Right kidney (tissue), 1 donor: ENCODE data around the gene CHPF.

Source experiments
- DNase-seq: peaks from one replicate; pipeline ENCODE4 v3.0.0-alpha.2; 2016

CHPF gene

DNA sequence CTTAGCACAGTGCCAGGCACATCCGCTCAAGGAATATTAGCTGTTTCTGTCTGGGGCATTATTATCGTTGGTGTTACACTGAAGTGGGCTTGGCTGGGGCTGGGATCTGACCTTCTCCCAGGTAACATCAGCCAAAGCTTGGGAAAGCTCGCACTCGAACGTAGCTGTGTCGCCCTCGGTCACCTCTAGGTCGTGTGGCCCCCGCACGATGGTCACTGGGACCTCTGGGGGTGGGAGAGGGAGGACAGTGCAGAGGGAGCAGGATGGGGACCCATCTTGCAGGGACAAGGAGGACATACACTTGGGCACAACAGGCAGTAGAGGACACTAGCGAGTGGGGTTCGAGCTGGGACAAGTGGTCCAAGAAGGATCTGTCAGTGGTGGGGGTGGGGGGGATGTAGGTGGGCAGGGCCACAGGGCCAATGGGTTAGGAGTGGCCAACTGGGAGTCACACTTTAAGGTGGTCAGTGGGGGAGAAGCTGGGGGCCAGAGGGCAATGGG is 9.9 kb upstream of the CHPF start:
- DNase-seq: no peak

DNA sequence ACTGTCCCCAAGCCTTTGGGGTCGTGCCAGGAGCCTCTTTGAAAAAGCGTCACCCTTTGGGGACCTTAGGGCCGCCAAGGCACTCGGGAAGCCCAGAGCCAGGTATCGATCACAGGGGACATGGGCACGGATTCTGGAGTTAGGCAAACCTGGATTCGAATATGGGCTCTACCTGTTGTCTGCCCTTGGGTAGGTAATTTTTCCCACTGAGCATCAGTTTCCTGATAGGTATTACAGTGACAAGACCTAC is 9.5 kb upstream of the CHPF start:
- no peak for DNase-seq

DNA sequence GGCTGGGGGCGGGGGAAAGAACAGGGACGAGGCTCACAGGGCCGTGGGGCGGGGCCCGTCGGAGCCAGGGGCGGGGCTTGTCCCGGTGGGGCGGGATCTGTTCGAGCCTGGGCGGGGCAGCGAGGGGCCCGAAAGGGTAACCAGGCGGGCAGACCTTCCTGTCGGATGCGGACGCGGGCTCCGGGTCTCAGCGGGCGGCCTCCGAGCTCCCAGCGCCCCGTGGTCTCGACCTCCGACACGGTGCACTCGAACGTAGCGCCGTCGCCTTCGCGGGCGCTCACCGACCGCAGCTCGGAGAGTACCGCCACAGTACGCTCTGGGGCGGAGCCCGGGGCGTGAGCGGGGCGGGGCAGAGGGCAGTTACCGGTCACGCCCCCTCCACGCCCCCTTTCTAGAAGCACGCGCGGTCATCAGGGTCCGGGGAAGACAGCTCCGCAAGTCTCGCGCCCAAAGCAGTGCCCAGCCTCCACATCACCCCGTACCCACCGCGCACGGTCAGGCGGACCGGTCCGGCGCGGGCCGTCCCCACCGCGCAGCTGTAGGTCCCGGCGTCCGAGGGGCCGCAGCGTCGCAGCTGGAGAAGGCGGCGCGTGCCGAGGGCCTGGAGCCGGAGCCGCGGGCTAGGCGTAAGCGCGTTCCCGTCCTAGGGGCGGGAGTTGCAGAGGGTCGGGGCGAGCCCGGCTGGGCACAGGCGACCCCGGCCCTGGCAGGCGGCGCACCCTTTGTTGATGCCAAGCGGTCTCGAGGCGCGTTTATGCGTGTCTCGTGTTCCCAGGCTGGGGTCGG is 9.0 kb upstream of the CHPF start:
- DNase-seq: peak; percentile 99

DNA sequence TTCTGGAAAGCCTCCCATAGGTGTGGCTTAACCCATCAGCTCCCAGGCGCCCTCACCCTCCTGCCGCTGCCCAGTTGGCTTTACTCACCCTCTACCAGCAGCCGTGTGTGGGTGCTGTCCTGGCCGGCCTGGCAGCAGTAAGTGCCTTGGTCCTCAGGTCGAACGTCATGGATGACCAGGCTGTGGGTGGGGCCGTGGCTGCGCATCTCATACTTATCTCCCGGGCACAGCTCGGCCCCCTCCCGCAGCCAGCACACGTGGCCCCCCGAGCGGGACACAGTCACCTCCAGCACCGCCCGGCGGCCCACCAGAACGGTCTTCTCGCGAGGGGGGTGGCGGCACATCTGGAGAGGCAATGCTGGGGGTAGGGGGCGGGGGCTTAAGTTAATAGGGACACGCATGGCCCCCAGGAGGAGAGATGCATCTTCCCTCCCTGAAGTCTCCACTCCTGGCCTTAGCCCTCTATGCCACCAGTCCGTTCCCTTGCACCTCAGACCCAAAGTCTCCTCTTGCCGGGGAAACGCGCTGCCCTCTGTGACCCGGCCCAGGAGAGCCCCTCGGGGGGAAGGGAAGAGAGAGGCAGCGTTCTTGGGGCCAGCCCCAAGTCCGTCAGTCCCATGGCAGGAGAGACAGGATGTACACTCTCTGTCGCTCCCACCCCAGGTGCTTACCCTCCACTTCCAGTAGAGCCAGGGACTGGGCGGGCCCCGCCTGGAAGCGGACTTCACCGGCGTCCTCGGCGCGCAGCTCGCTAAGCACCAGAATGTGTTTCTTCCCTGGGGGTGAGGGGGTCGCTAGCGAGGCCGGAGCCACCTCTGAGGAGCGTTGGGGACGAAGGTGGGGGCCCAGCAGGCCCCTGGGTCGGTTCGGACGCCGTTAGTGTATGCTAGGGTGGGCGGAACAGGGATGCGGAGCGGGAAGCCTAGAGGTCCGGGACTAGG is 8.1 kb upstream of the CHPF start:
- peak; percentile 81 for DNase-seq

DNA sequence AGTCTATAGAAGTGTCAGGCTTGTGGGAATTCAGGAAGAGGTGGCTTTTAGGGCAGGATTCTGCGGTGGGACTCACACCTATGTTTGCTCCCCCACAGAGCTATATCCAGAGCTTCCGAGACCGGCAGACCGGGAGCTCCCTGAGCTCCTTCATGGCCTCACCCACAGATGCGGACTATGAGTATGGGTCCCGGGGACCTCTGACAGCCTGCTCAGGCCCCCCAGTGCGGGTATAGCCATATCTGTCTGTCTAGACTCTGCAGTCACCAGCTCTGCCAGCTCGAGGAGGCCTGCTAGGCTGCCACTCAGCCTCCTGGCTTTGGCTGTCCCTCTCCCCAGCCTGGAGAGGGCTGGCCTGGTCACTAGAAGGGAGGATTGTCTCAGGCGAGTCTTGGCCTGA is 6.0 kb upstream of the CHPF start:
- DNase-seq: no peak

DNA sequence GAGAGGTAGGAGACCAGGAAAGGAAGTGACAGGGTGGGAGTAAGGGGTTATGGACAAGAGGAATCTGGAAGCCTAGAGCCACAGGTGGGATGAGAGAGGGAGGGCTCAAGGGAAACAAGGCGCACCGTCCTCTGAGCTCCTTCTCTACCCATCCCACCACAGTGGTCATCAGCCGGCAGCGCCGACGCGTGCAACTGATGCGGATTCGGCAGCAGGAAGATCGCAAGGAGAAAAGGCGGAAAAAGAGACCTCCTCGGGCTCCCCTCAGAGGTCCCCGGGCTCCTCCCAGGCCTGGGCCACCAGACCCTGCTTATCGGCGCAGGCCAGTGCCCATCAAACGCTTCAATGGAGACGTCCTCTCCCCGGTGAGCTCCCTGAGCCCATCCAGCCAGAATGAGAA is 5.4 kb upstream of the CHPF start:
- DNase-seq: no peak

DNA sequence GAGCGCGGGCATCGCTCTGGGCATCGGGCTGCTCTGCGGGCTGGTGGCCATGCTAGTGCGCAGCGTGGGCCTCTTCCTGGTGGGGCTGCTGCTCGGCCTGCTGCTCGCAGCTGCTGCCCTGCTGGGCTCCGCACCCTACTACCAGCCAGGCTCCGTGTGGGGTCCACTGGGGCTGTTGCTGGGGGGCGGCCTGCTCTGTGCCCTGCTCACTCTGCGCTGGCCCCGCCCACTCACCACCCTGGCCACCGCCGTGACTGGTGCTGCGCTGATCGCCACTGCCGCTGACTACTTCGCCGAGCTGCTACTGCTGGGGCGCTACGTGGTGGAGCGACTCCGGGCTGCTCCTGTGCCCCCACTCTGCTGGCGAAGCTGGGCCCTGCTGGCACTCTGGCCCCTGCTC is 4.0 kb upstream of the CHPF start:
- DNase-seq: no peak

DNA sequence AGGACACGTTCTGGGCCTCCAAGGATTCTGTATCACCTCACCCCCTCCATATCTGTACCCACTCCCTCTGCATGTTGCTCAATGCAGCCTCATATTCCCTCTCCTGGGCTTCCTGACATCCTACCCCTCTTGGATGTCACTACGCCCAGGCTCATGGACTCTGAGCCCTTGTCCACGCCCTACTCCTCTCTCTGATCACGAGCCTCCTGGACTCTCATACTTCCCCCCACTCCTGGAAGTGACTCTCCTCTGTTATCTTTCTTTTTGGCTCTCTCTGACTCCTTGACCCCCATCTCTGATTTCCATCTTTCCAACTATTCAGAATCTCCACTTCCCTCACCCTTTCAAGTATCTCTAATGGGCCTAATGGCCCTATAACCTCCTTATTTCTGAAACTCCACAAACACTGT is 2.3 kb upstream of the CHPF start:
- no peak for DNase-seq

DNA sequence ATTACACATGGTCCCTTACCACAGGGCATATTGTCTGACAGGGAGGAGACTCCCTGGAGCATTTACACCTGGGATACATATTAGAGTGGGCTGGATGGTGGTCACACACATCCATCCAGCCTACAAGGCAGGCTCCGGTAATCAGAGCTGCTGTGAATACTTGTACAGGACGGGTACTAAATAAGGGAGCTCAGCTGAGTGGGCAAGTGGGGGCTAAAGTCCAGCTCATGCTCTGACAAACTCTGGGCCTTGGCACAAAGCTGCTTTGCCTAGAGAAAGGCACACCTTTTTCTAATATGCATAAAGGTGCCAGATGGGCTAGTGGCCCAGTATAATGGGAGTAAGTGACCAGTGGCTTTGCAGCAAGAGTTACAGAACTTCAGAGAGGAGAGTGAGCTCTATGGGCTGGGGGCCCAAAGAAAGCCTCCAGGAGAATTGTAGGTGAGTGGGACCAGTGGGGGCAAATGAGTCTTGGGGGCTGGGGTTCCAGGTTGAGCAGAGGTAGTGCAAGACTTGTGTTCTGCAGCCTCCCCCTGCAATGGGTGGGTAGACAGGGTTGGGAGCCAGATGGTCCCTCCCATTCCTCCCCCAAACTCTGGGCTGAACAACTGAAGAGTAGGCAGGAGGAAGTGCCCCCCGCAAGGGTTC is 1.8 kb upstream of the CHPF start:
- no peak for DNase-seq

DNA sequence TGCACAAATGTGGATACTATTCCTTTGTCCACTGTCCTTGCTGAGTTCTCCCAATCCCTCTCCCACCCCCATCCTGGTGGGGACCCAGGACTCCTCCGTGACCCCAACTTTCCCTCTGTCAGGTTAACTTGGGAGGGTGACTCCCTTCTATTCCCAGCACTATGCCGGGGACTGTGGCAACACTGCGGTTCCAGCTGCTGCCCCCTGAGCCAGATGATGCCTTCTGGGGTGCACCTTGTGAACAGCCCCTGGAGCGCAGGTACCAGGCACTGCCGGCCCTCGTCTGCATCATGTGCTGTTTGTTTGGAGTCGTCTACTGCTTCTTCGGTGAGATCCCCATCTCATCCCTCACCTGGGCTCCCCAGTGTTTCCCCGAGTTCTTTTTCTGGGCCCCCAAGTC is 958 bp upstream of the CHPF start:
- DNase-seq: no peak

DNA sequence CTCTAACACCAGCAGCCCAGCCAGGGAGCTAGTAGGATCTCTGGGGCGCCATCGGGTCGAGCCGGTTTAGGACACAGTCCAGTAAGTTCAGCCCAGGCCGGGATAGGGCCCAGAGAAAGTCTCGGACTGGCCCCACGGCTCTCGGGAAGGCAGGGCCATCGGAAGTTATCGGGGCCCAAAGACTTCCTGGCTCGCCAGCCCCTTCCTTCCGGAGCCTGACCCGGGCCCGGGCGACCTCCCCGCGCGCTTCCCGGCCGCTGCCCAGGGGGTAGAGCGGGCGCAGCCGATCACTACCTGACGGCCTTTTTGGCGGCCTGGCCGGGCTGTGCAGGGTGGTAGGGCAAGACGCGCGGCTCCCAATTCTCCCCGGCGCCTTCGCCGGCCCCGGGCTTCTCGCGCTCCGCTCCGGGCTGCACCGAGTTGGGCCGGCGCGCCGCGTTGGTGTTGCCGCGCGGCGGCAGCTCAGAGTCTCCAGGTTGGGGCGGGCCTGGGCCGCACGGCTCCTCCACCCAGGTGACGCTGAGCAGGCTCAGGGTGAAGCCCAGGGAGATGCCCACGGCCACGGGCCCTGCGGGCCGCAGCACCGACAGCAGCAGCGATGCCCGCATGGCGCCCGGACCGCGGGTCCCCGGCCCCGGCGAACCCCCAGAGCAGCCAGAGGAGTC is 546 bp downstream of the CHPF start:
- peak; percentile 91 for DNase-seq

DNA sequence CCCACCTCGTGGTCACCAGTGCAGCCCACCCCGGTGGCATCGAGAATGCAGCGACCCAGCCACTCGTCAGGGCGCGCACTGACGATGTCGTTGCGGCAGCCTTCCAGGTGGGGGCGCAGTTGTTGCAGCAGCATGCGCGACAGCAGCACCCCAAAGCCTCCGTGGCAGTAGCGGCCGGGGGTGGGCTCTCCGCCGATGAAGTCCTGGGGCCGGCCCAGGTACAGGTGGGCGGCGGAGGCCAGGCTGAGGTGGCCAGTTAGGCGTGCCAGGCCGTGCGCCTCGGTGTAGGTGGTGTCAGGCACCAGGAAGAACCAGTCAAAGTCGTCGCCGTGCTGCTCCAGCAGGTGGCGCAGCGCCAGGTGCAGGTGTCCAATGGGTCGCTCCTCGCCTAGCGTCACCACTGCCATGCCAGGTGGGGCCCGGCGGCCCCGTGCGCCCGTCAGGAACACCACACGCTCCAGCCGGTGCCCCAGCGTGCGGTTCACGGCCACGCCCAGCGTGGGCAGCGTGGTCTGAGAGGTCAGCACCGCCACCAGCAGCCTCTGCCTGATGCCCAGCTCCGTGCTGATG is 1.9 kb downstream of the CHPF start:
- peak; percentile 98 for DNase-seq

DNA sequence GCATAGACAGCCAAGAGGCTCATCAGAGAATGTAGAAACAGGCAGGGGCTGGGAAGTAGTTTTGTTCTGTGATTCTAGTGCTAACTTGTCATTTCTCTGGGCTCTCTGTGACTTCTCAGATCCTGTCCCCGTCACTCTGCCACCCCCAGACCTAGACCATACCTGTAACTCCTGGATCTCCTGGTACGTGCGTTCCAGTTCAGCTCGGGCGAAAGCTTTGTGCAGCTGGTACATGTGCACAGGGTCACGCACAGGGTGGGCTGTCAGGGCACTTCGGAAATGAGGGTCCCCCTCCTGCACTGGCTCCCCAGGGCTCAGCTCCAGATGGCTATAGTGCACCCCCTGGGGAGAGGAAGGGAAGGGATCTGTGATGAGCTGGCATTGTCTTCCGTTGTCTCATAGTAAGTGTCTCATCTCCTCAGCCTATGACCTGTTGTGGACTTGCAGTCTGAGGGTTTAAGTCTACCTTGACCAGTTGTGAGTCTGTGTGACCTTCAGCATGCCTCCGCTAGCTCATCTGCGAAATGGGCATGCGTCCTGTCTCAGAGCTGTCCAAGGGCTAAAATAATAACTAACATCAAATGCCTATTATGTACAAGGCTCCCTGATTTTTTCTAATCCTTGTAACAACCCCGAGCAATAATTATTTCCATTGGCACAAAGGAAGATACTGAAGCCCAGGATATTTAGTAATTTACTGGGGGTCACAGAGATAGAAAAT is 2.7 kb downstream of the CHPF start:
- DNase-seq: no peak

DNA sequence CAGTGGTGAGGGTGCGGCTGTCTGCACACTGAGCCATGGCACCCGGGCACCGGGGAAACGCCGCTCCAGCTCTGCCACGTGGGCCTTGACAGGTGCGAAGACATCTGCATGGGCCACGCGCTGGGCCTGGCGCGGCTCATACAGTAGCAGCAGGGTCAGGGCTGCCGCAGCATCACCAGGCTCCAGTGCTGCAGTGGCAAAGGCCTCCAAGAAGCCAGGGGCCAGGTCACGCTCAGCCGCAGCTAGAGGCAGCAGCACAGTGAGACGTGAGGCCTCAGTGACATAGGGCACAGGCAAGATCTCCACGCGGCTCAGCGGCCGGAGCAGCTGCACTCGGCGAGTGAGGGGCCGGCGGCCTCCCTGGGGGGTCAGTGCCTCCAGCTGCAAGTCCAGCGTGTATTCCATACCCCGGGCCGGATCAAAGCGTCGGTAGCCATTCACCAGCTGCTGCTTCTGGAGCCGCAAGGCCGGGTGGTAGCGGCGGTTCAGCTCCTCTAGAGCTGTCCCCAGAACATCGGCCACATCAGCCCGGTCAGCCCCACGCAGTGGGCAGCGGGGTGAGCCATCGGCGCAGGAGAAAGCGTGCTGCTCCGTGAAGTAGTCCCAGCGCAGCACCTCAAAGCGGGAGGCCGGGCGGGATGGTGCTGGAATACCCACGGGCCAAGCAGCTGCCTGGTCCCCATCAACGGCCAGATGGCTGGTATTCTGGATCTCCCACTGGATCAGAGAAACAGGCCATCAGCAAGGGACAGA is 3.5 kb downstream of the CHPF start:
- no peak for DNase-seq

DNA sequence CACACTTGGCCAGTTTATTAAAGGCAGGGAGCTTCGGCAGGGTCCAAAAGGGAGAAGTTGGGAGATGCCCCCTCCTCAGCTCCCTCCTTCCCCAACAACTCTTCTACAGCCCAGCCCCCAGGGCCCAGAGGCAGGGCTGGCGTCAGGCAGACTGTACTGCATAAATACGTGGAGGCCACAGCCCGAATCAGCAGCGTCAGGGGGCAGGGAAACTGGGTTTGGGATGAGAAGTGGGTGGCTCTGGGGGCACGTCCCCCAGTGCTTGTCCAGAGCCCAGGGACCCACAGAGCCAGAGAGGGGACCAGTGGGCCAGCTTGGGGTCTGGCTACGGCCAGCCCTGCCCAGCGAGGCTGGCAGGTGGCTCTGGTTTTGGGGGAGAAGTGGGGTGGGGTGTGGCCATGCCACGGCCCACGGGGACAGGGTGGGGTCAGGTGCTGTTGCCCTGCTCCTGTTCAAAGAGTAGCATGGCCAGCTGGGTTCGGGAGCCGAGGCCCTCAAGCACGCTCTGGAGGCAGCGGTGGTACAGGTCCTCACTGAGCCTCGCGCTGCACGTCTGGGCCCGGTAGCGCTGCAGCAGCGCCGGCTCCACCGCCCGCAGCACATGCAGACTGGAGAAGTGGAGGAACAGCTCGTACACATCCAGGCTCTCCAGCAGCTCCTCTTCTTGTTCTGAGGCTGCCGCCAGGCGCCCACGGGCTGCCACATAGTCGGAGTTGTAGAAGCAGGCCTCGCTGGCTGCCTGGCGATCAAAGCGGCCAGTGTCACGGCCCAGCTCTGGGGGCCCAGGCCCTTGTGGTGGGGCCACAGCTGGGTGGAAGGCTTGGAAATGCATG is 4.4 kb downstream of the CHPF start:
- DNase-seq: no peak

DNA sequence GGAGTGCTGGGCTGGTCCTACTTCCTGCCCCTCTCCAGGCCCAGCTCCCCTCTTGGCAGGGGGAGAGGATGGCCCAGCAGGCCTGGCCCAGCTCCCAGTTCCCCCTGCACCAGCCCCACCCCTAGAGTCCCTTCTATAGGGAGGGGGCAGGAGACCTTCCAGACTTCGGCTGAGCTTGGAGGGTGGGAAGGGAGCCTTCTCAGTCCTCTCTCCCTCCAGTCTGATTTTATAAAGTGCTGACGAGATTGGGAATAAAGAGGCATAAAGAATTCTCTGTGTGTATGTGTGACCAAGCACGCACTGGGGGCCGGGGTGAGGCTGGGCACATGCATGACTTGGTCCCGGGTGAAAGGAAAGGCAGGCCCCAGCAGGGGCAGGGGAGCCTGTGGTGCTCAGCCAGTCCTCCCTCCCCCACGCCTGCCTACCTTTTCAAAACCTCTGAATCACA is 5.1 kb downstream of the CHPF start:
- DNase-seq: peak; percentile 39

DNA sequence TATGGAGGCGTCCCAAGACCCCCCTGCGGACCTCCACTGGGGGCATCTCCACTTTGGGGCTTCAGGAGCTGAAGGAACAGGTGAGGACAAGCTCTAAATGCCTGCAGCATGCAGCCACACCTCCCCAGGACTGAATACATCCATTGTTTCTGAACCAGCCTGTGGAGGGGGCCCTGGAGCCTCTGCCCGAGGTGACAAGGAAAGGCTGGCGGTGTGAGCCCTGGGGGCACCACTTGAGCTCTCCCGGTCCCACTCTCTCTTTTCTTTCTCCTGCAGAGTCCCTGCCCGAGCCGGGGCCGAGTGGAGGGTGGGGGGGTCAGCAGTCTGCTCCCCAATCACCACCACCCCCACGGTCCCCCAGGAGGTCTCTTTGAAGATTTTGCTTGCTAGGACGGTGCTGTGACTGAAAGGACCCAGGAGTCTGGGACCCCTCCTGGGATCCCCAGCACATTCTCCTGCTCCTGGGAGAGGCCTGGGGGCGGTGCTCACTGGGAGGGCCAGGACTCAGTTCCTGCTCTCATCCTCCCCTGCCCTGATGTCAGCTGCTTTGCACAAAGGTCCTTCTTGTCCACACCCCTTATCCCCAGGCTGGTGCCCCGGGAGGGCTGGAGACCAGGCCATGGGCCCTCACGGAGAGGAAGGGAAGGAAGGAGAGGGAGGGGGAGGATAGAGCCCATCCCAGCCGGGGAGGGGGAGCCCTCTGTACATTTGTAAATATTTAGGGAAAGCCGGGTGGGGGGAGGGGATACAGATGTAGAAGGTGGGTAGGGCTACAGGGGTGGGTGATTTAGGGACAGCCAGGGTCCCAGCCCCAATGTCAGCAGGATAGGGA is 5.7 kb downstream of the CHPF start:
- DNase-seq: no peak

DNA sequence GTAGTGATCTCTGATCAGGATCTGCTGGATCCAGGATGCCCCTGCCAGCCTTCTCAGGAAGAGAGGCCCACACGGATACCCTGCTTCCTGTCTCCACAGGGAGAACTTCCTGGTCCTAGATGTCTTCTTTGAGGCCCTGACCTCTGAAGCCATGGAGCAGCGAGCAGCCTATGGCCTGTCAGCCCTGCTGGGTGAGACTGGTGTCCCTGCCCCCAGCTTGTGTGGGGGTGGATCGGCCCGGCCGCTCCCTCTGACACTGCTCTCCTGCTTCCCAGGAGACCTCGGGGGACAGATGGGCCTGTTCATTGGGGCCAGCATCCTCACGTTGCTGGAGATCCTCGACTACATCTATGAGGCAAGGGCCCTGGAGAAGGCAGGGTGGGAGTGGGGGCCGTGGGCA is 6.6 kb downstream of the CHPF start:
- no peak for DNase-seq

DNA sequence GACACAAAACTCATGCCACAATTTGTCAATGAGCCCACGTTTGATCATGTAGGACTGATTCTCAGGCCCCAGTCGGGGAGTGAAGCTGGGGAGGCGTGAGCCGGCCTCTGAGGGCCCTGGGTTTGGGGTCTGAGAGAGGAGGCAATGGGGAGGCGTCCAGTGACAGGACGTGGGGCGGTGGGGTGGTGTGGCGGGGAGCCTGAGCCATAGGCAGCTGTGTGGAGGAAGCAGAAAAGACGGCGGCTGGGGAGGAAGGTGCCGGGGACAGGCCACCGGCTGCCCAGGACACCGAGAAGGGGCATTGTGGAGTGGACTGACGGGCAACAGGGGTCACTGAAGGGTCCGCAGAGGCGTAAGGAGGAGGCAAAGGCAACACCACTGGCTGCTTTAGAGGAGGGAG is 7.2 kb downstream of the CHPF start:
- DNase-seq: no peak
